ENCODE measurements around the gene CSRNP3.

Gene CSRNP3, protein sequence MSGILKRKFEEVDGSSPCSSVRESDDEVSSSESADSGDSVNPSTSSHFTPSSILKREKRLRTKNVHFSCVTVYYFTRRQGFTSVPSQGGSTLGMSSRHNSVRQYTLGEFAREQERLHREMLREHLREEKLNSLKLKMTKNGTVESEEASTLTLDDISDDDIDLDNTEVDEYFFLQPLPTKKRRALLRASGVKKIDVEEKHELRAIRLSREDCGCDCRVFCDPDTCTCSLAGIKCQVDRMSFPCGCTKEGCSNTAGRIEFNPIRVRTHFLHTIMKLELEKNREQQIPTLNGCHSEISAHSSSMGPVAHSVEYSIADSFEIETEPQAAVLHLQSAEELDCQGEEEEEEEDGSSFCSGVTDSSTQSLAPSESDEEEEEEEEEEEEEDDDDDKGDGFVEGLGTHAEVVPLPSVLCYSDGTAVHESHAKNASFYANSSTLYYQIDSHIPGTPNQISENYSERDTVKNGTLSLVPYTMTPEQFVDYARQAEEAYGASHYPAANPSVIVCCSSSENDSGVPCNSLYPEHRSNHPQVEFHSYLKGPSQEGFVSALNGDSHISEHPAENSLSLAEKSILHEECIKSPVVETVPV

GRCh38 chr2:165469417-165469816, at the start of gene CSRNP3:
CSRNP3 (plus strand) TSS chr2:165469698; CDS start chr2:165595066, 125,368 bp downstream.
- DNase-seq (ENCODE audit: low read depth in 2 of 2), result no peak

- DNase-seq (ENCODE audit: low read depth in 2 of 2), result no peak
Observed at GRCh38 chr2:165420231-165420630, 49.3 kb upstream of the CSRNP3 start.

- no peak for DNase-seq (ENCODE audit: low read depth in 2 of 2)
Observed at GRCh38 chr2:165423081-165423480, 46.4 kb upstream of the CSRNP3 start.

GRCh38 chr2:165425556-165425955, 43.9 kb upstream of the CSRNP3 start:
- DNase-seq (ENCODE audit: low read depth in 2 of 2), result no peak

DNA sequence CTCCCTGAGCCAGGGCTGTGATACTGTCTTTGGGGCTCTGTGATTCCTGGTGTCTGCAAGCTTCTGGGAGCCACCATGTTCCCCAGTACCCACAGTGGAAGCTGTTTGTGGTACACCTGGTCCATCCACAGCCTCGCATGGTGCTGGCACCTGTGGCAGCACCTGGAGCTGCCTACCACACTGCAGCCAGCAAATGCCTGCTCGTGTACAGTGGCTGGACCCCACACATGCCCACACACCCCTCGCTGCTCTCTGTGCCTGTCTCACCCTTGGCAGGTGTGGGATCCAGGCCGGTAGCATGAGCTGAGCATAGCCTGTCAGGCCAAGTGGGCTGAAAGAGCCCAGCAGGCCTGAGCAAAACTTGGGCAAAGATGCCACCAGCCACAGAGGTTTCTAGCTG, 41.8 kb upstream of the CSRNP3 start:
- DNase-seq (ENCODE audit: low read depth in 2 of 2), result no peak

- no peak for DNase-seq (ENCODE audit: low read depth in 2 of 2)
Observed at GRCh38 chr2:165428926-165429325, 40.6 kb upstream of the CSRNP3 start.

GRCh38 chr2:165431014-165431413, 38.5 kb upstream of the CSRNP3 start:
- DNase-seq (ENCODE audit: low read depth in 2 of 2), result no peak

GRCh38 chr2:165432234-165432966, 37.1 kb upstream of the CSRNP3 start:
- DNase-seq (ENCODE audit: low read depth in 2 of 2), result no peak

- DNase-seq (ENCODE audit: low read depth in 2 of 2), result no peak
Observed at GRCh38 chr2:165434865-165435496, 34.5 kb upstream of the CSRNP3 start.

DNA sequence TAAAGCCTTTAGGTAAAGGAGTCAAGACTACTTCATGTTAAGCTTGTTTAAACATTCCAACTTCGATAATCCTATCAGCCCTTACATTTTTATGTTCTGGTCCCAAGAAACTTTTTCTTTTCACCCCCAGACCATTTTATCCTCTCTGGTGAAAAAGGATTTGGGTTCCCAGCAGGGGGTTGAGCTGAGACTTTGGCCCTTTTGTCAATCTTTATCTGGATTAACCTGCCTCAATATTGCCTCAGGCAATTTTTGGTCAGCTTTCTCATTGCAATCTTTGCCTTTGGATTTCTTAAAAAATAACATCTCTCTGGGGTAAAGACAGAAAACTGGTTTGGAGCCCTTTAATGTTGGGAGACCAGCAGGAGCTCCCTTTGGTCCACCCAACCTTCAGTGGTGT, 33.9 kb upstream of the CSRNP3 start:
- no peak for DNase-seq (ENCODE audit: low read depth in 2 of 2)

GRCh38 chr2:165436559-165436958, 32.9 kb upstream of the CSRNP3 start:
- no peak for DNase-seq (ENCODE audit: low read depth in 2 of 2)

DNA sequence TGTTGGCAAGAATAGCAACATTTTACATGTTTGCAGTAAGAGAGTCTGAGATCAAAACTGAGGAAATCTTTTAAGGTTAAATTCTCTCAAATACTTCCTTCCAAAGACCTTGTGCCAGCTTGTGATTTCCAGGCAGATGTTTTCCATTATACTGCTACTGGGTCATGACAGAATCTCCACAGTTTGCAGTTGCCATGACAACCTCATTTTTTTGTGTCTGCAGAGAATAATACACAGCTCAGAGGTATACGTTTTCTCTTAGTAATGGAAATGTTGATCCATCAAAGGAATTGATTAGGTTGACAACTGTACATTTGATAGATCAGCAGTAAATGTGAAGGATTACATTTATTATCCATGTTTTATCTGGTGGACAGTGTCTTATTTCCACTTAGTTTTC, 29.1 kb upstream of the CSRNP3 start:
- no peak for DNase-seq (ENCODE audit: low read depth in 2 of 2)

DNA sequence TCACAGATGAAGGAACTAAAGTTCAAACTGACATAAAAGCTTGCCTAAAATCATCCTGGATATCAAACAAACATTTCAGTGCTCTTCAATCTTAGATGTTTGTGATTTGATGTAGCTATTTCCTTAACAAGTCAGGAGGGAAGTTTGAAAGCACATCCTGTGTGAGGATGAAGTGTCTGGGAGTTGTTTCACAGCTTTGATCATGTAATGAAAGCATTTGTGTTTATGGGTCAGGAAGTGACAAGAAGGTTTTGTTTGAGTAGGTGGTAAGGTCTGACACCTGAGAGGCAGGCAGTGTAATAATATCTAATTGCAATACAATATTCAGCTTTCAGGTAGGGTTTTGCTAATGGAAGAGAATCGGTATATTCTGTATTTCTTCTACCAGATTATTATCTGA, 26.0 kb upstream of the CSRNP3 start:
- DNase-seq (ENCODE audit: low read depth in 2 of 2), result no peak

DNA sequence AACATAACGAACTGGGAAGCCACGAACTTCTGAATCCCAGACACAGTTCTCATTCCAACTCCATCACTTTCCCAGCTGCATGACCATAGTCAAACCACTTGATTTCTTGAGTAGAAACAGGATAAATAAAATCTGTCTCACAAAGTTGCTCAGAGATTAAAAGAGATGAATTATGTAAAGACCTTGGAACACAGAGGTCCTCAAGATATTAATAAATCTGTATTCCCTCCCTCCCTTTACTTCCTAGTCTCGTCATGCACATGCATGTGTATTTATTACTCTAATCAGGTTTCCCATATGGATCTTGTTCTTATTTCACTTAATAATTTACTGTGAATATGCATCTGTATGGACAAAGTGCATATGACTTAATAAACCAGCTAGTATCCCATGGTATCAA, 21.1 kb upstream of the CSRNP3 start:
- DNase-seq (ENCODE audit: low read depth in 2 of 2), result no peak

DNA sequence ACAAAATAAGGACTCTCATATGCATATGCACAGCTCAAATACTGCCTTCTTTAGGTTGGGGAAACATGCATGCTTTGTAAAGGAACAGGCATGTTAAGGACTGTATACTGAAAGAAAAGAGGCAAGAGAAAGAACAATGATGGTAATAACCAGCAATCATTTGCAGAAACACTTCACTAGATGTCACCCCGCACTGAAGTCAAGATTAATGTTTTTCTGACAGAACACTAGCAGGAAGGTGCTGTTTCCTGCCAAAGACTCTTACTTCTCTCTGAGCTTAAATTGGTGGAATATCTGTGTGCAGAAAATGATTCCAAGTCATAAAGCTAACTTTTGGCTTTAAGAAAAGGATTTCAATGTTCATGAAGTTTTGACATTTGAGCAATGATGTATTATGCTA, 19.3 kb upstream of the CSRNP3 start:
- no peak for DNase-seq (ENCODE audit: low read depth in 2 of 2)

- no peak for DNase-seq (ENCODE audit: low read depth in 2 of 2)
Observed at GRCh38 chr2:165452327-165452726, 17.2 kb upstream of the CSRNP3 start.

DNA sequence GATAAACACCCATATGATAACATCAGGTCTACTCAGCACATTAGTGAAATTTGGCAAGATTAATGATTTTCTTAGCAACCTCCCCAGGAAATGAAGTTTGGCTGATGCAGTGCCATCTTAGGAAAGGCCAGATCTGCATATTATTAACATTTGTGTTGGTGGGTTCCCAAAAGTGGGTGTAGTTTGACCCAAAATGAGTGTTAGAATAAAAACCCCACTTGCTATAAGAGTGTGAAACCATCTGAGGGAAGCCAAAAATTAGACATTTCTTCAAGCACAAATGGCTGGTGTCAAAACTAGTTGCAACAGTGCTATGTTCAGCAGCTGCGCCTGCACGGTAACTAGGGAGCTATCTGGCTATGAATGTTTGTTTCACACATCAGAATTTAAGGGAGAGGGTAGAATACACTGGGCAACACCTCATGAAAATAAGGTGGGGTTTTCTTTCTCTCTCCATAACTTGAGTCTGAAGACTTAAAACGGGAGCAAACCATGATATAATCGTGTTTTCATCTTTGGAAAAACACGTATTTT, 15.9 kb upstream of the CSRNP3 start:
- DNase-seq (ENCODE audit: low read depth in 2 of 2), result no peak

GRCh38 chr2:165454905-165455304, 14.6 kb upstream of the CSRNP3 start:
- DNase-seq (ENCODE audit: low read depth in 2 of 2), result no peak

- no peak for DNase-seq (ENCODE audit: low read depth in 2 of 2)
Observed at GRCh38 chr2:165456027-165456426, 13.5 kb upstream of the CSRNP3 start.

DNA sequence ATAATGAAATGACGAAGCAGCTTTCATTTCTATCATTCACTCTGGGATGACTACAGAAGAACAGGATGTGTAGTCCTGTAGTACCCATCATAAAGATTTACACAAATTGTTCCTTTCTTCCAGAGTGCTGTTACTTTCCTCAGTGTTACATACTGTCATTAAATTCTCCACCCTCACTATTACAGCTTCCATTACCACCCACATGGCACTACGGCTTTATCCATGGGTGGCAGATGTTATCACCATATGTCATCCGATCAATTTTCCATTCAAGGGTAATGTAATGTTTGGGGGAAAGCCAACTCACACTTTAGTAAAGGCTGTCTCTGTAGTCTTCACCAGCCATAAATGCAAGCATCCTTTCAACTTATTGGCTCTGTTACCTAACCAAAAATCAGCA, 7.1 kb upstream of the CSRNP3 start:
- no peak for DNase-seq (ENCODE audit: low read depth in 2 of 2)

- DNase-seq (ENCODE audit: low read depth in 2 of 2), result no peak
Observed at GRCh38 chr2:165466386-165466785, 3.1 kb upstream of the CSRNP3 start.

GRCh38 chr2:165467921-165468320, 1.6 kb upstream of the CSRNP3 start:
- DNase-seq (ENCODE audit: low read depth in 2 of 2), result no peak
